ENCODE measurements around the gene RFX1. TPM values are rescaled to one million over a fixed set of nuclear protein-coding genes. Genes with fewer than 3 reads are reported as not detected.
"Not testable (repeated sequence)": the region's sequence is repeated elsewhere in the genome, so short reads cannot be mapped to it uniquely, and the experiment has no call there.

Gene RFX1
- total and polyA plus RNA-seq, 3 experiments from 2014 or later = 3.1 to 13.6 (median 13.0) TPM

DNA sequence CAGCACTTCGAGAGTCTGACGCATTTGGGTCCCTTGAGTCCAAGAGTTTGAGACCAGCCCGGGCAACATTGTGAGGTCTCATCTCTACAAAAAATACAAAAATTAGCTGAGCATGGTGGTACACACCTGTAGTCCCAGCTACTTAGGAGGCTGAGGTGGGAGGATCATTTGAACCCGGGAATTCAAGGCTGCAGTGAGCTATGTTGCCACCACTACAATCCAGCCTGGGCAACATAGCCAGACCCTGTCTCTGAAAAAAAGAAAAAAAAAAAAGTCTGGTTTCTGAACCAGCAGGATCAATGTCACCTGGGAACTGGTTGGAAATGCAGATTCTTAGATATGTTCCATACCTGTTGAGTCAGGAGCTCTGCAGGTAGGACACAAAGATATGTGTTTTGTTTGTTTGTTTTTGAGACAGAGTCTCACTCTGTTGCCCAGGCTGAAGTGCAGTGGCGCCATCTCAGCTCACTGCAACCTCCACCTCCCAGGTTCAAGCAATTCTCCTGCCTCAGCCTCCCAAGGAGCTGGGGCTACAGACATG lies 20.6 kb upstream of the RFX1 start:
- H3K36me3 Mint-ChIP-seq; H3K27ac ChIP-seq (ENCODE audit: low read depth, low read length); H3K4me3 ChIP-seq (ENCODE audit: low read length); H3K27me3 ChIP-seq (ENCODE audit: insufficient read depth, low read length, poor library complexity, severe bottlenecking); H3K9me3 Mint-ChIP-seq; H3K4me3 Mint-ChIP-seq; H3K27me3 Mint-ChIP-seq; DNase-seq; H3K9me3 ChIP-seq (ENCODE audit: low read length); H3K27ac Mint-ChIP-seq; H3K36me3 ChIP-seq (ENCODE audit: insufficient read depth, low read length): not testable (repeated sequence)
- CTCF ChIA-PET = interaction anchor here (0.8 kb wide), 1 partner anchor 124 kb away, joined by 3 read pairs; no protein-coding TSS in a partner anchor
- peaks cover 13% of the 10 kb centered on the region for H3K4me1 ChIP-seq (ENCODE audit: insufficient read depth, low read length)
- POLR2A ChIA-PET = interaction anchor here (1.8 kb wide), 1 partner anchor 20 kb away, joined by 6 read pairs; the partner anchor contains the start of gene RFX1
- H3K4me1 Mint-ChIP-seq = peaks cover 11 to 22% (median 17%) of the 10 kb centered on the region in 3 donors

DNA sequence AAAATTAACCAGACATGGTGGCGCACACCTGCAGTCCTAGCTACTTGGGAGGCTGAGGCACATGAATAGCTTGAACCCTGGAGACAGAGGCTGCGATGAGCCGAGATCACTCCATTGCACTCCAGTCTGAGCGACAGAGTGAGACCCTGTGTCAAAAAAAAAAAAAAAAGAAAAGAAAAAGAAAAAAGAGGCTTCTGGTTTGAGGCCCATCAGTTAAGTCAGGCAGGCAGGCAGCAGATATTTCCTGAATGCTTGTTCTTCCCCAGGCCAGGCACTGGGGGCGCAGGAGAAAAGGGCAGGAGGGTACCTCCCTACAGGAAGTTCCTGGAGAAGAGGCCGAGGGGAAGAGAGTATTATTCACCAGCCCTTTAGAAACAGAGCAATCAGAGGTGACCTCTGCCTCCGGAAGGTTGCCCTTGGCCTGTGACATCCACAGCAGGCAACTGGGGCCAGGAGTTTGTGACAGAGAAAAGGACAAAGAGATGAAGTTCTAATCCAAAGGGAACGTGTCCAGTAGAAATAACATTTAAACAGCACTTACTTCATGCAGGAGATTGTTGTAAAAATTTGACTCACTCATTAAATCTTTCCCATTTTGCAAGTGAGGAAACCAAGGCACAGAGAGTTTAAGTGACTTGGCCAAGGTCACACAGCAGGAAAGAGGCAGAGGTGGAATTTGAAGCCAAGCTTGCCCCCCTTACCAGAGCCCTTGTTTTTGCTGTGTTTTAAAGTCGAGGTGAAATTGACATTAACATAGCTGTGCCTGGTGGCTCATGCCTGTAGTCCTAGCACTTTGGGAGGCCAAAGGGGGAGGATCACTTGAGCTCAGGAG lies 17.5 kb upstream of the RFX1 start:
- Histone ChIP-seq H3K9me3 (ENCODE audit: low read length) (no peaks in the 10 kb centered on the region), H3K27ac (ENCODE audit: low read depth, low read length) (no peak overlapping the region), H3K36me3 (ENCODE audit: insufficient read depth, low read length) (no peaks in the 10 kb centered on the region), H3K4me1 (ENCODE audit: insufficient read depth, low read length) (no peaks in the 10 kb centered on the region), H3K4me3 (ENCODE audit: low read length) (no peak overlapping the region), H3K27me3 (ENCODE audit: insufficient read depth, low read length, poor library complexity, severe bottlenecking) (no peaks in the 10 kb centered on the region)
- ChIA-PET POLR2A (no interaction called here), CTCF (interaction anchor here (1.7 kb wide), 1 partner anchor 161 kb away, joined by 4 read pairs; no protein-coding TSS in a partner anchor)
- no peak for DNase-seq
- no peaks in the 10 kb centered on the region for H3K9me3 Mint-ChIP-seq
- peaks cover 0 to 6% (median 2%) of the 10 kb centered on the region in 3 donors for H3K4me1 Mint-ChIP-seq
- H3K27ac Mint-ChIP-seq = peak overlapping the region in 1 of 8 donors; percentile 47
- H3K27me3 Mint-ChIP-seq = no peaks in the 10 kb centered on the region
- H3K4me3 Mint-ChIP-seq = no peak overlapping the region
- no peaks in the 10 kb centered on the region for H3K36me3 Mint-ChIP-seq

DNA sequence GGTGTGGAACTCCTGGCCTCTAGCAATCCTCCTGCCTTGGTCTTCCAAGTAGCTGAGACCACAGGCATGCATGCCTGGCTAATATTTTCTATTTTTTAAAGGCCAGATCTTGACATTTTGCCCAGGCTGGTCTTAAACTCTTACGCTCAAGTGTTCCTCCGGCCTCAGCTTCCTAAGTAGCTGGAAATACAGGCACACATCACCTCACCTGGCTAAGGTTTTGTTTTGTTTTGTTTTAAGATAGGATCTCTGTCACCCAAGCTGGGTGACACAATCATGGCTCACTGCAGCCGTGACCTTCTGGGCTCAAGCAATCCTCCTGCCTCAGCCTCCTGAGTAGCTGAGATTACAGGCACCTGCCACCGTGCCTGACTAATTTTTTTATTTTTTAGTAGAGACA lies 16.3 kb upstream of the RFX1 start:
- Histone ChIP-seq H3K27ac (ENCODE audit: low read depth, low read length) (no peak overlapping the region), H3K9me3 (ENCODE audit: low read length) (no peaks in the 10 kb centered on the region), H3K27me3 (ENCODE audit: insufficient read depth, low read length, poor library complexity, severe bottlenecking) (no peaks in the 10 kb centered on the region), H3K4me1 (ENCODE audit: insufficient read depth, low read length) (no peaks in the 10 kb centered on the region), H3K4me3 (ENCODE audit: low read length) (no peak overlapping the region), H3K36me3 (ENCODE audit: insufficient read depth, low read length) (no peaks in the 10 kb centered on the region)
- no peaks in the 10 kb centered on the region for H3K9me3 Mint-ChIP-seq
- H3K4me1 Mint-ChIP-seq = peaks cover 0 to 6% (median 2%) of the 10 kb centered on the region in 3 donors
- POLR2A ChIA-PET = interaction anchor here (1.4 kb wide), 1 partner anchor 9 kb away, joined by 6 read pairs; the partner anchor contains the start of gene IL27RA
- no peaks in the 10 kb centered on the region for H3K36me3 Mint-ChIP-seq
- no peak overlapping the region for H3K27ac Mint-ChIP-seq
- no peak overlapping the region for H3K4me3 Mint-ChIP-seq
- CTCF ChIA-PET = interaction anchor here (0.8 to 1.9 kb wide), 3 partner anchors 10 to 160 kb away, joined by 3 to 8 read pairs (median 4); partner anchors contain the start of gene IL27RA
- DNase-seq = no peak
- no peaks in the 10 kb centered on the region for H3K27me3 Mint-ChIP-seq

DNA sequence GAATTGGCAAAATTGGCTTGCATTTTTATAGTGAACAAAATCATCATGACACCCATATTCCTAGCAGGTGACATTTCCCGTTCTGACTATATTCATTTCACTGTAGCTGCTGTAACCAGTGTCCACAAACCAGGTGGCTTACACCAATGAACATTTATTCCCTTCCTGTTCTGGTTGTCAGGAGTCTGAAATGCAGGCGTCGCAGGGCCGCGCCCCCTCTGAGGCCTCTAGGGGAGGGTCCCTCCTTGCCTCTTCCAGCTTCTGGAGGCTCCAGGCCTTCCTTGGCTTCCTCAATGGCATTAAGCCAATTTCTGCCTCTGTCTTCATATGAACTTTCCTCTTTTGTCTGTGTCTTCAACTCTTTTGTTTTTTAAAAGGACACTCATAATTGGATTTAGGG lies 15.4 kb upstream of the RFX1 start:
- ChIA-PET CTCF (interaction anchor here (1.3 to 1.9 kb wide), 2 partner anchors 11 to 27 kb away, joined by 4 to 8 read pairs; partner anchors contain the start of gene IL27RA), POLR2A (interaction anchor here (0.8 to 1.4 kb wide), 2 partner anchors 10 to 15 kb away, joined by 4 to 6 read pairs; partner anchors contain the start of gene IL27RA)
- Mint-ChIP-seq H3K4me3 (no peak overlapping the region), H3K36me3 (no peaks in the 10 kb centered on the region), H3K27me3 (no peaks in the 10 kb centered on the region), H3K9me3 (no peaks in the 10 kb centered on the region), H3K27ac (no peak overlapping the region), H3K4me1 (peaks cover 0 to 6% (median 2%) of the 10 kb centered on the region in 3 donors)
- no peaks in the 10 kb centered on the region for H3K27me3 ChIP-seq (ENCODE audit: insufficient read depth, low read length, poor library complexity, severe bottlenecking)
- DNase-seq = no peak
- H3K36me3 ChIP-seq (ENCODE audit: insufficient read depth, low read length) = no peaks in the 10 kb centered on the region
- no peaks in the 10 kb centered on the region for H3K9me3 ChIP-seq (ENCODE audit: low read length)
- no peaks in the 10 kb centered on the region for H3K4me1 ChIP-seq (ENCODE audit: insufficient read depth, low read length)
- H3K4me3 ChIP-seq (ENCODE audit: low read length) = no peak overlapping the region
- no peak overlapping the region for H3K27ac ChIP-seq (ENCODE audit: low read depth, low read length)

DNA sequence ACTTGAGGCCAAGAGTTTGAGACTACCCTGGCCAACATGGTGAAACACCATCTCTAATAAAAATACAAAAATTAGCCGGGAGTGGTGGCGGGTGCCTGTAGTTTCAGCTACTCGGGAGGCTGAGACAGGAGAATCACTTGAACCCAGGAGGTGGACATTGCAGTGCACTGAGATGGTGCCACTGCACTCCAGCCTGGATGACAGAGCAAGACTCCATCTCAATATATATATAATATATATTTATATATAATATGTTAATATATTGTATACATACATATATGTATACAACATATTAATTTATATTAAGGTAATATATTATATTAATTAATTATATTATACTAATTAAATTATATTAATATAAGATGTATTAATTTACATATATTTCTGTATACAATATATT lies 13.6 kb upstream of the RFX1 start:
- H3K36me3 ChIP-seq (ENCODE audit: insufficient read depth, low read length); H3K27me3 ChIP-seq (ENCODE audit: insufficient read depth, low read length, poor library complexity, severe bottlenecking); H3K4me3 ChIP-seq (ENCODE audit: low read length); POLR2A ChIA-PET; H3K9me3 ChIP-seq (ENCODE audit: low read length); H3K27ac ChIP-seq (ENCODE audit: low read depth, low read length); H3K4me1 ChIP-seq (ENCODE audit: insufficient read depth, low read length); H3K27me3 Mint-ChIP-seq; H3K9me3 Mint-ChIP-seq; H3K4me1 Mint-ChIP-seq; H3K27ac Mint-ChIP-seq; H3K36me3 Mint-ChIP-seq; DNase-seq; H3K4me3 Mint-ChIP-seq: not testable (repeated sequence)
- CTCF ChIA-PET = interaction anchor here (1.3 to 1.8 kb wide), 2 partner anchors 12 kb away, joined by 3 to 6 read pairs; partner anchors contain the start of gene IL27RA

DNA sequence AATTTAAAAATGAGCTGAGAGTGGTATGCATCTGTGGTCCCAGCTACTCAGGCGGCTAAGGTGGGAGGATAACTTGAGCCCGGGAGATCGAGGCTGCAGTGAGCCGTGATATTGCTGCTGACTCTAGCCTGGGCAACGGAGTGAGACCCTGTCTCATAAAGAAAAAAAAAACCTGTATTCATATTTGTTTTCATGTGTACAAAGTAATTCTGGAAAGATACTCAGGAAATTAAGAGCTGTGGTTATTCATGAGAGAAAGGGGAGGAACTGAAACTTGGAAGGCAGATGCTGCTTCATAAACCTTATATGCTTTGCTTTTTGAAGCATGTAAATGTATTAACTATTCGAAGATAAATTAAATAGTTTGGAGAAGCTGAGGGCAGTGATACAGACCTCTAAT lies 13.0 kb upstream of the RFX1 start:
- no peaks in the 10 kb centered on the region for H3K4me1 ChIP-seq (ENCODE audit: insufficient read depth, low read length)
- no peaks in the 10 kb centered on the region for H3K27me3 ChIP-seq (ENCODE audit: insufficient read depth, low read length, poor library complexity, severe bottlenecking)
- H3K4me3 Mint-ChIP-seq = no peak overlapping the region
- CTCF ChIA-PET = interaction anchor here (1.3 to 1.8 kb wide), 2 partner anchors 12 to 13 kb away, joined by 3 to 6 read pairs; partner anchors contain the start of gene IL27RA
- H3K36me3 ChIP-seq (ENCODE audit: insufficient read depth, low read length) = no peaks in the 10 kb centered on the region
- no peak for DNase-seq
- no peaks in the 10 kb centered on the region for H3K9me3 ChIP-seq (ENCODE audit: low read length)
- no peaks in the 10 kb centered on the region for H3K27me3 Mint-ChIP-seq
- POLR2A ChIA-PET = interaction anchor here (0.9 to 1.1 kb wide), 3 partner anchors 13 to 29 kb away, joined by 3 to 7 read pairs (median 4); partner anchors contain the start of genes IL27RA and RFX1
- H3K9me3 Mint-ChIP-seq = no peaks in the 10 kb centered on the region
- H3K4me3 ChIP-seq (ENCODE audit: low read length) = no peak overlapping the region
- H3K36me3 Mint-ChIP-seq = no peaks in the 10 kb centered on the region
- H3K4me1 Mint-ChIP-seq = peaks cover 4 to 7% (median 4%) of the 10 kb centered on the region in 3 donors
- no peak overlapping the region for H3K27ac Mint-ChIP-seq
- no peak overlapping the region for H3K27ac ChIP-seq (ENCODE audit: low read depth, low read length)

DNA sequence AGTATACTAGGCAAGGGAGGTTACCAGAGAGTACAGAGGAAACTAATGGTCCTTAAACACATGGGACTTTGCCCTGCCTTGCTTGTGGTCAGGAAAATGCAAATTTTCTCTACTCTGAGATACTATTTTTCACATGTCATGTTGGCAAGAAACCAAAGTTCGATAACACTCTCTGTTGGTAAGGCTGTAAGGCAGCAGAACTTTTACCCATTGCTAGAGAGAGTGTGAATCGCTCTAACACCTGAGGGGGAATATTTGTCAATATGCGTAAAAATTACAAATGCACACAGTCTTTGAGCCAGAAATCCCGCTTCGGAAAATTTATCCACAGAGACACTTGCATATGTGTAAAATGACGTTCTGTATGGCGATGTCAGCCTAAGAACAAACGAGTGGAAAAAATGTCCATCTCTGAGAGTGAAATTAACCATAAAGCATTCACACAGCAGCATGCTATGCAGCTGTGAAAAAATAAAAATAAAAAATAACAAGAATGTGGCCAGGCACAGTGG lies 9.5 kb upstream of the RFX1 start:
- Mint-ChIP-seq H3K9me3 (no peaks in the 10 kb centered on the region), H3K4me1 (peaks cover 4% of the 10 kb centered on the region in 3 donors), H3K27ac (peak overlapping the region in 1 of 8 donors; percentile 10), H3K27me3 (peaks cover 0 to 1% of the 10 kb centered on the region in 2 donors), H3K36me3 (no peaks in the 10 kb centered on the region), H3K4me3 (peak overlapping the region in 1 of 7 donors; percentile 6)
- H3K9me3 ChIP-seq (ENCODE audit: low read length) = no peaks in the 10 kb centered on the region
- no peaks in the 10 kb centered on the region for H3K4me1 ChIP-seq (ENCODE audit: insufficient read depth, low read length)
- no peaks in the 10 kb centered on the region for H3K27me3 ChIP-seq (ENCODE audit: insufficient read depth, low read length, poor library complexity, severe bottlenecking)
- no peak overlapping the region for H3K27ac ChIP-seq (ENCODE audit: low read depth, low read length)
- ChIA-PET CTCF (interaction anchor here (0.9 kb wide), 1 partner anchor 15 kb away, joined by 3 read pairs; no protein-coding TSS in a partner anchor), POLR2A (no interaction called here)
- no peak overlapping the region for H3K4me3 ChIP-seq (ENCODE audit: low read length)
- no peaks in the 10 kb centered on the region for H3K36me3 ChIP-seq (ENCODE audit: insufficient read depth, low read length)
- no peak for DNase-seq

Measured in CD8-positive, alpha-beta memory T cell (primary cell).